NCI-H1105 treated with DMSO at 0.1 percent for 48 hours (cell line): ENCODE measurements around the gene FBXO8.

ENCODE experiments used
- DNase-seq: peaks from one replicate; lab custom pipeline; 2025; lab: John Stamatoyannopoulos, UW

FBXO8 gene

GRCh38 chr4:174209341-174209740 is 74.1 kb downstream of the FBXO8 start:
- DNase-seq: no peak

DNA sequence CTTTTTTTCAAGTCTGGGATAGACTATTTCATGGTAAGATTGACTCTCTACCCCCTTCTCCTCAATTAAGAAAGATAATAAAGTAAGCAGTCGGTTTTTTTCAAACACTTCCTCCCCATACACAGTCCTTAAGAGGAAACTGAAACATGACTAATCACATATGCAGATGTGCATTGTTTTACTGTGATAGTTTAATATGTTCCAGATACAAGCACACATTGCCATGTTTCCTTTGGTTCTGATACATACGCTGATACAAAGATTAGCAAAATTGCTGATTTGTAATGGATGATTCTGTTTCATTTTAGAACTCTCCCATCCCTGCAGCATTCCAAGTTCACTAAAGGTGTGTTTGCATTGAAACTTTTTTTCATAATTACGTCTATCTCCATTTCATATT is 76.1 kb downstream of the FBXO8 start:
- no peak for DNase-seq

DNA sequence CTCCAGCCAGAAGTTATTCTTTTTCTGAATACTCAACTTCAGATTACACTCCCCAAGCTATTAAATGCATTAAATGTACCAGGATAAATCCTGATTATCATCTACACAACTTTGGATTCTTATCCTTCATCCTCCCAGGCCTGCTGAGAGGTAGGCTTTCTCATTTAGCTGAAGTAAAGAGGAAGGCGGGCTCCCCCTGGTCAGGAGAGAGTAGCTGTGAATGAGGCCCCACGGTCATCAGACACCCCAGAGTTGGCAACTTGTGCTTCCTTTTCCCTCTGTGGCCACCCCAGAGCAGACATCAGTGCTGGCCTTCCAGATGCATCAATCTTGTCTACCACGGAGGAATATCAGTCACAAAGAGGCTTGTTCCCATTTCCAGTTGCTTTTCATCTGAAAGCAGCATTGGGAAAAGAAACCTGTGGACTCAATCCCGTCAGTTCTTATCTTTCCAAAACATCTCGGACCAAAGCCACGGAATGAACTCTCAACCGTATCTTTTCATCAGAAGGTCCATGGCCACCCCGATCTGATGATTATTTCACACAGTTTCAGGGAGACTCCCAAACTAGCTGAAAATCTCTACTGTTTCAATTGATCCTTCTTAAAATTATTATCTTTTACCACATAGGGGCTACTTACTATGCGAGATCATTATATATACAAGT is 79.2 kb downstream of the FBXO8 start:
- DNase-seq: no peak

- no peak for DNase-seq
These were observed 81.6 kb downstream of the FBXO8 start for GRCh38 chr4:174201871-174202270.

DNA sequence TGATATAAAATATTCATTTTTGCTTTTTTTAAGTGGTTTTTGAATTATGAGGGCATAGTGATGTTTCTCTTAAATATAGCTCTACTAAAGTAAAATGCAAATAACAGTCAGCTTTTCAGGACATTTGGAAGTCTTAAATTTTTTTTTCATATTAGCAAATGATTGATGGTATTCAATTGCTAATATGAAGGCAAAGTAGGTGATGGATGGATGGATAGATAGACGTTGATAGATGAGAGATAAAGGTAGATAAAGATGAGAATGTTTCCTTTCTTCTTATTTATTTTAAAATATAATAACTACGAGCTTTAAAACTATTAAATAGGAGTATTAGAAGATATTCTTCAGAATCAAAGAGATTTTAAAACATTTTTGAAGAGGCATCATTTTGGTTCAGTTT is 83.7 kb downstream of the FBXO8 start:
- DNase-seq: no peak

DNA sequence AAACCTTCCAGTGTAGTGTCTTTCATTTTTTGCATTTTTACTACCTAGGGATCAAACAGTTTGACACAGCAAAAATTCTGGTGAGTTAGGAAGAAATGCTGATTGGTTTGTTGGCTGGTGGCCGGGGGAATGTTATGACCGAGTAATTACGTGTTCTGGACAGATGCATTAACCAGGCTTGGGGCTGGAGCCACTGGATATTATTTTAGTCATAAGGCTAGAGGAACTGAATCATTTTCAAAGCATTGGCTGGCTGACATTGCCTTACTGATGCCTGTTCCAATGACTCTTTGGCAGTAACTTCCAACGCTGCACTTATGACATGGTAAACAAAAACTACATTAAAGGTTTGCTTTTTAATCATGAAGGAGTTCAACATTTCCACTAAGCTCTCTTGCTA is 84.6 kb downstream of the FBXO8 start:
- DNase-seq: no peak

GRCh38 chr4:174198396-174198795 is 85.1 kb downstream of the FBXO8 start:
- DNase-seq: no peak

DNA sequence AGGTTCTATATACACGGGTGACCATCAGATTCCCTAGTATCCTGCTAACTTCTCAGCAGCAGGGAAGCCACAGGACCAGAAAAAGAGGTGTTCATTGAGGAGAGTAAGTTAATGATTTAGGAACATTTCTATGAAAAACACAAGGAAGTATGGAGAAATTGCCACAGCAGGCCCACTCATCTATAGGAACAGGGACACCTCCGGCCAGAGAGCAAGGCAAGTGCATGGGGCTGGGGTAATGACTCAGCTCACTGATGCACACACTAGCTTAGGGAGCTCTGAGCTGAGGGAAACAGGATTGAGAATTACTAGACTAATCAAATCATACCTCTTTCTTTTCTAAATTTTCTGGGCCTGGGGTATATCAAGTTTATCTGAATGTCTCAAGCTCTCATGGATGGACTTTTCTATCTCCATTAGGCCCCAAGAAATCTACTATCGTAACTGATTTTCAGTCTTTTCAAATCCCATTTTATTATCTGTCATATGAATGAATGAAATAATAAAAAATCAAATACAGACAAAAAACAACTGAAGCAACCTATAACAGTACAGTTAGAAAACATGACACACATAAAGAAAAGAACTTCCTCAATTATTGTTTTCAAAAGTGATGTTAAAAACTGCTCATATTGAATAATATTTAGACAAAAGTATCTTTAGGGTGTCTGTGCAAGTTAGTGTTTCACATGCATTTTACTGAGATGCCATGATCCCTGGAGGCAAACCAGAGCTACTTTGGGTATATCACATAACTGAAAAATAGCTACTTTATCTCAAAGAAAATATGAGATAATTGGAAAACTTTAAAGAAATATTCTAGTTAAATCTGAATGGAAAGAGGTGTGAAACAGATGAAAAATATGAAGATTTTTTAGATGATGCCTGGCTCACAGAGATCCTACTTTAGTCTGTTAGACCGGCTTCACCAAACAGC is 89.8 kb downstream of the FBXO8 start:
- DNase-seq: no peak

DNA sequence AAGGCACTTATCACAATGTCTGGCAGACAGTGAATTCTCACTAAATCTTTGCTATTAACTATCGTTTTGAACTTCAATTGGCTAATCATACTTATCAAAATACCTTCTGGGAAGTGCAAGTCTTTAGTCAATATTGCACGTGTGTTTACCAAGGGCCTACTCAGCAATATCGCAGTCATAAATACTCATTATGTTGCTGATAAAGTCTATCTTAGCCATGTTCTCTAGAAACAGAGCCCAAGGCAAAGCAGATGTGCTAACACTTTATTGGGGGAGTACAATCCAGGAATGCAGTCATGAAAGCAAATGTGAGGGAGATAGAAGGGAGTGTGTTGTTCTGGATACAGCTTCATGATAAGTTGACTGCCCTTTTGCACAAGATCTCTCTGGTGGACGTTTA is 90.5 kb downstream of the FBXO8 start:
- no peak for DNase-seq

DNA sequence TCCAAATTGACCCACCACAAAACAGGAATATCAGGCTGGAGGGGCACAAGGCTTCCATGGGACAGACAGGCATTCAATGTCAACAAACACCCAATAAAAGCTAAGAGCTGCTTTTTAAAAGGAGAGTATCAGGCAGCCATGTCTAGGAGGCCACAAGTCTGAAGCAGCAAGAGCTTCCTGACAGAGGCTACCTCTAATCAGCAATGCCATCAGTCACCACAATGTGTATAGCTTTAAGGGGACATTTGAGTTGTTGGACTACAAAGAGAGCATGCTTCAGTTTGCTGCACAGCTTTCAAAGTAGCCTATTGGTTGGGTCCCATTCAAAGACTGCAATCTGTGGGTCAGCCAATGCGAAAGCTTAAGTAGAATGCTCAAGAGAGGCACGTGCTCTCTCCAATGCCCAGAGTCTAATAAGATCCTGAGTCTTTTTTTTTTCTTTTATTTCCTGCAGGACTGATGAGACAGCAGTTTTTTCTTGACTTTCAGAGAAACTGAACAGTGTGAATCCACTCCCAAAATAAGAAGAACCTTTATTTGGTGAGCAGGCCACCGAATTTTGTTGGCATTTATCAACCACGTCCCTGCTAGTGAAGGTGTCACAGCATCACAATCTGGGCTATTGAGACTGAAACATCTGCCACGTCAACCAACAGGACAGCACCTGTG is 92.5 kb downstream of the FBXO8 start:
- no peak for DNase-seq

DNA sequence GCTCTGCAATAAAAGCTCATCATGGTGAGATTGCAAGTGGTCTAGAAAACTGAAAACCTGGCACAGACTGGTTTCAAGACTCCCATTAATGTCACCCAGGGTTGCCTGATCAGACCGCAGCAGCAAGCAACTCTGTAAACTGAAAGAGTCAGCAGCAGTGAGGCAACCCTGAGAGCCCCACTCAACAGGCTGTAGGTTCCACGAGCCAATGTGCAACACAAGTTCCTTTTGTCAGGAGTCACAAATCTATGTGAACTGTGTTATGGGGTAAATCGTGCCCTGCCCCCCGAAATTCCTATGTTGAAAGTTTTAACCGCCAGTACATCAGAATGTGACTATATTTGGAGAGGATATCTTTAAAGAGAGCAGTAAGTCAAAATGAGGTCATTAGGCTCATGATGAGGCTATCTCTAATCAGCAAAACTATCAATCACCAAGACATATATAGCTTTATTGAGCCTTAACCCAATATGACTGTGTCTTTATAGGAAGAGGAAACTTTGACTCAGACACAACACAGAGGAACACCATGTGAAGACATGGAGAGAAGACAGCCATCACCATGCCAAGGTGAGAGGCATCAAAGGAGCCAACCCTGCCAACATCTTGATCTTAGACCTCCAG is 94.0 kb downstream of the FBXO8 start:
- no peak for DNase-seq
